MM.1S (cell line): ENCODE data around the gene TRAPPC12.

Experiments used
- EZH2 ChIP-seq: fragments of 300-600 bp; sonication (generic); optimal IDR thresholded peaks from 2 replicates; pipeline ENCODE3; 2017; ENCODE audit warnings: low read depth, mild to moderate bottlenecking, antibody characterized with exemption, low read length, mixed read lengths
- TF ChIP-seq, protein P1 (sequence below): fragments of 300-600 bp; sonication (generic); IDR thresholded peaks from 2 replicates; pipeline ENCODE4 v1.5.1; 2016; ENCODE audit warnings: antibody characterized with exemption, low read length, mixed read lengths

DNA sequence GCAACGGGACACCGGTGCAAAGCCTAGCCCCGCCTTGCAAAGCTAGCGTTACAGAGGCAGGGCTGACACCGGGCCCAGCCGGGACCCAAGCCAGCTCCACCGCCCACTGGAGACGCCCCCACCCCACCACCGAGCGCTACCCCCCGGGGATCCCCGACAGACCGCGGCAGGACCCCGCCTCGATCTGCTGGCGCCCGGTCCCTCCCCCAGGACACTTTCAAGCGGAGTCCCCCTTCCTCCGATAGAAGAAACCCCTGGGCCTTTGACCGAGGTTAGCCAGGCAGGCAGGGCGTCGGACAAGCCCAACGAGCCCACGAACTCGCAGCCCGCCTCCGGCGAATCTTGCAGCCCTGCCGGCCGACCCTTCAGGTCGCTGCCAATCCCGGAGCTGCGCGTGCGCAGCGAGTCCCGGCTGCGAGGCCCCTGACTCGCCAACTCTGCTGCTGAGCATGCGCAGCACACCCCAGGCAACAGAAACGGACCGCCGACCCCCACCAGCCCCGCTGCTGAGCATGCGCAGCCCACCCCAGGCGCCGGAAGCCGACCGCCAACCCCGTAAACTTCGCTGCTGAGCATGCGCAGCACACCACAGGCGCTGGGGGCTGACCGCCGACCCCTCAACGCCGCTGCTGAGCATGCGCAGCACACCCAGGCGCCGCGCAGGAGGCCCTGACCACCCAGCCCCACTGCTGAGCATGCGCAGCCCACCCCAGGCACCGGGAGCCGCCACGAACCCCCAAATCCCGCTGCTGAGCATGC is 139.2 kb downstream of the TRAPPC12 start:
- TF ChIP-seq, protein P1, sequence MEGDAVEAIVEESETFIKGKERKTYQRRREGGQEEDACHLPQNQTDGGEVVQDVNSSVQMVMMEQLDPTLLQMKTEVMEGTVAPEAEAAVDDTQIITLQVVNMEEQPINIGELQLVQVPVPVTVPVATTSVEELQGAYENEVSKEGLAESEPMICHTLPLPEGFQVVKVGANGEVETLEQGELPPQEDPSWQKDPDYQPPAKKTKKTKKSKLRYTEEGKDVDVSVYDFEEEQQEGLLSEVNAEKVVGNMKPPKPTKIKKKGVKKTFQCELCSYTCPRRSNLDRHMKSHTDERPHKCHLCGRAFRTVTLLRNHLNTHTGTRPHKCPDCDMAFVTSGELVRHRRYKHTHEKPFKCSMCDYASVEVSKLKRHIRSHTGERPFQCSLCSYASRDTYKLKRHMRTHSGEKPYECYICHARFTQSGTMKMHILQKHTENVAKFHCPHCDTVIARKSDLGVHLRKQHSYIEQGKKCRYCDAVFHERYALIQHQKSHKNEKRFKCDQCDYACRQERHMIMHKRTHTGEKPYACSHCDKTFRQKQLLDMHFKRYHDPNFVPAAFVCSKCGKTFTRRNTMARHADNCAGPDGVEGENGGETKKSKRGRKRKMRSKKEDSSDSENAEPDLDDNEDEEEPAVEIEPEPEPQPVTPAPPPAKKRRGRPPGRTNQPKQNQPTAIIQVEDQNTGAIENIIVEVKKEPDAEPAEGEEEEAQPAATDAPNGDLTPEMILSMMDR = no peak
- TF ChIP-seq EZH2 = no peak
